Spleen (tissue), 11 donors: ENCODE measurements around the gene ARSA. TPM values are rescaled to one million over a fixed set of nuclear protein-coding genes. Genes with fewer than 3 reads are reported as not detected.
"Not testable (repeated sequence)": the region's sequence is repeated elsewhere in the genome, so short reads cannot be mapped to it uniquely, and the experiment has no call there.

Experiments used
- DNase-seq: peaks from one replicate; pipeline ENCODE4 v3.0.0-alpha.2; 2020
- H3K27ac ChIP-seq, 8 donors: fragments of 200-600 bp; sonication (generic) in 7 of 8; 1 replicate in 4 of 8; 2 replicates in 4 of 8; pipeline versions ENCODE4 v1.5.0 to v1.8.0; 2016 to 2021; ENCODE audit warnings: inconsistent platforms in 4 of 8, mild to moderate bottlenecking in 4 of 8, moderate library complexity in 1 of 8
- H3K27me3 ChIP-seq, 7 donors: fragments of 200-600 bp; sonication (generic) in 6 of 7; replicated peaks in 1 of 7; 1 replicate in 4 of 7; 2 replicates in 3 of 7; pipeline versions ENCODE4 v1.5.0 to v1.8.0; 2016 to 2021; ENCODE audit warnings: inconsistent platforms in 3 of 7, mild to moderate bottlenecking in 1 of 7
- H3K36me3 ChIP-seq, 6 donors: fragments of 200-600 bp; sonication (generic) in 5 of 6; 1 replicate in 4 of 6; 2 replicates in 2 of 6; pipeline versions ENCODE4 v1.5.0 to v1.8.0; 2016 to 2021; ENCODE audit warnings: inconsistent platforms in 2 of 6
- H3K4me1 ChIP-seq, 6 donors: fragments of 200-600 bp; sonication (generic) in 5 of 6; 1 replicate in 3 of 6; 2 replicates in 3 of 6; pipeline versions ENCODE4 v1.5.0 to v1.8.0; 2016 to 2021; ENCODE audit warnings: inconsistent platforms in 3 of 6
- H3K4me3 ChIP-seq, 8 donors: fragments of 200-600 bp; sonication (generic) in 7 of 8; 1 replicate in 4 of 8; 2 replicates in 4 of 8; pipeline versions ENCODE4 v1.5.0 to v1.8.0; 2016 to 2021; ENCODE audit warnings: inconsistent platforms in 4 of 8, mild to moderate bottlenecking in 4 of 8, moderate library complexity in 2 of 8
- H3K9me3 ChIP-seq, 8 donors: fragments of 200-600 bp; sonication (generic) in 7 of 8; 1 replicate in 4 of 8; 2 replicates in 4 of 8; pipeline versions ENCODE4 v1.5.0 to v1.8.0; 2016 to 2021; ENCODE audit warnings: inconsistent platforms in 4 of 8
- POLR2A ChIP-seq, 3 donors: fragments of 450-650 bp; IDR thresholded peaks; one replicate each; pipeline ENCODE4 v1.5.1; 2017; ENCODE audit warnings: antibody characterized with exemption in 3 of 3, mild to moderate bottlenecking in 1 of 3
- POLR2AphosphoS5 ChIP-seq, 3 donors: sonication (generic); formaldehyde crosslinking; IDR thresholded peaks; one replicate each; pipeline ENCODE4 v1.5.1; 2017; ENCODE audit warnings: antibody characterized with exemption in 3 of 3
- WGBS, 5 donors: extraction: QIAGEN DNeasy Blood & Tissue Kit in 3 of 5; methylation state at CpG; one replicate each; pipeline versions ENCODE4 v1.1.5 to v1.1.7; 2013 to 2018; 5-methylcytosine and 5-hydroxymethylcytosine counted together
- intact Hi-C: fragments of 100-400 bp; cut with DNase I; formaldehyde crosslinking; loops from one replicate; pipeline ENCODE4 v1.15.0; 2023; ENCODE audit warnings: low total_unique reads
- polyA plus RNA-seq, 3 donors: library from polyadenylated mRNA; stranded (reverse); fragments of 200-250 nt; gene quantifications; one replicate each; pipeline ENCODE4 v1.2.1, GENCODE V29; 2013
- total RNA-seq, 7 donors: library from RNA; depleted of rRNA in 3 of 7; stranded (reverse); fragments of >200 nt in 3 of 7; fragmentation: NEBNext Ultra II Directional in 4 of 7; extraction: Animal tissue kit (Norgen Biotek cat#: 25700) in 4 of 7; gene quantifications; one replicate each; pipeline versions ENCODE4 v1.1.0 to v1.2.1, GENCODE V29; 2016 to 2021
- TF ChIP-seq, protein P1 (sequence below), 11 experiments: fragments of 200-600 bp in 7 of 11; fragments of 450-650 bp in 4 of 11; sonication (generic) in 4 of 11; IDR thresholded peaks in 8 of 11; conservative IDR thresholded peaks in 3 of 11; 1 replicate in 7 of 11; 2 replicates in 4 of 11; pipeline versions ENCODE4 v1.4.0 to v1.8.0; 2016 to 2021; ENCODE audit warnings: antibody characterized with exemption in 11 of 11, inconsistent platforms in 4 of 11, mild to moderate bottlenecking in 1 of 11
- donor health status: healthy with polysubstance abuse.
- donor health status: DM: no; HTN: no; CAD: no; lungs with moderate emphysema.
- donor health status: DM: no; HTN: no; CAD: no.
- donor health status: Bipolar disorder and iron deficiency.
- donor health status: healthy.
- donor health status: DM: no; HTN: no; CAD: no.
- donor health status: DM: yes; HTN: yes; CAD: no.

ARSA gene
- total and polyA plus RNA-seq, 10 donors: 26.0 to 108 (median 64.7) TPM

DNA sequence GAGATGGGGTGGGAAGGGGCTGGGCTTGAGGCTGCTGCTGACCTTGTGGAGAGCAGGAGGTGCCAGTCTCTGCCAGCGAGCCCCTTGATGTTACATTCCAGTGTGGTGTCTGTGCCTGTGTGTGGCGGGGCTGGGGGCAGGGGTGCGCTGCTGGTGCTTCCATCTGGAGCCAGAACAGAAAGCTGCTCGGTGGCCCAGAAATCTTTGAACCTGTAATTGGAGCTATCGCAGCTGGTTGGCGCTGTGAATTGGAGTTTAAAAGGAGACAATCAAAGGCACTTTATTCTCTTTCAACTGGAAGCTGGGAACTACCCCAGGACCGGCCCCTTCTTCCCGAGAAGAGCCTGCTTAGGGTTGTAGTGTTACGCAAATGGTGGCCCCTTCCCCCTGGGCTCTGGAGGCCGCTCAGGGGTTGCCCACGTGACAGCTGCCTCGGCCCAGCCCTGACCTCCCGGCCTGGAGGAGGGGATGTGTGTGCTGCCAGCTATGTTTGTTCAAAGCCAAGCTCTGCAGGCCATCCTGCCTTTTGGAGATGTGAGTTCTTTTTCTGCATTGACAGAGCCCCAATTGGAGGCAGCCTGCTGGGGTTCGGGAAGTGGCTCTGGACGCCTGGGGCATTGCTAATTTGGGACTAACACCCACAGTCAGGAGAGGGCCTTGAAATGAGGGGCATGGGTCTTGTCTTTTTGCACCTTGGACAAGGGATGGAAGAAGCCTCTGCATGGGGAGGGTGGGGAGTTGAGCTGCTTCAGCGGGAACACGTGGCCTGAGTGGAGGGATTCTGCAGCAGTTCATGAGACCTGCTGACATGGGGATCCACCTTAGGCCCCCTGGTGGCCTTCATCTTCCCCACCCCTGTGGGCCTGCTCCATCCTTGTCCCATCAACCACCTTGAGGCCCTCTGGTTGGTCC is 14.0 kb upstream of the ARSA start:
- intact Hi-C loops: no loop called here
- peak overlapping the region in 7 of 8 donors; percentile 6 to 72 (median 43) for H3K27ac ChIP-seq
- H3K27me3 ChIP-seq: peaks cover 0 to 47% (median 0%) of the 10 kb centered on the region in 7 donors
- no peak for TF ChIP-seq POLR2A (IDR thresholded peaks at IDR 0.05)
- TF ChIP-seq, protein P1, sequence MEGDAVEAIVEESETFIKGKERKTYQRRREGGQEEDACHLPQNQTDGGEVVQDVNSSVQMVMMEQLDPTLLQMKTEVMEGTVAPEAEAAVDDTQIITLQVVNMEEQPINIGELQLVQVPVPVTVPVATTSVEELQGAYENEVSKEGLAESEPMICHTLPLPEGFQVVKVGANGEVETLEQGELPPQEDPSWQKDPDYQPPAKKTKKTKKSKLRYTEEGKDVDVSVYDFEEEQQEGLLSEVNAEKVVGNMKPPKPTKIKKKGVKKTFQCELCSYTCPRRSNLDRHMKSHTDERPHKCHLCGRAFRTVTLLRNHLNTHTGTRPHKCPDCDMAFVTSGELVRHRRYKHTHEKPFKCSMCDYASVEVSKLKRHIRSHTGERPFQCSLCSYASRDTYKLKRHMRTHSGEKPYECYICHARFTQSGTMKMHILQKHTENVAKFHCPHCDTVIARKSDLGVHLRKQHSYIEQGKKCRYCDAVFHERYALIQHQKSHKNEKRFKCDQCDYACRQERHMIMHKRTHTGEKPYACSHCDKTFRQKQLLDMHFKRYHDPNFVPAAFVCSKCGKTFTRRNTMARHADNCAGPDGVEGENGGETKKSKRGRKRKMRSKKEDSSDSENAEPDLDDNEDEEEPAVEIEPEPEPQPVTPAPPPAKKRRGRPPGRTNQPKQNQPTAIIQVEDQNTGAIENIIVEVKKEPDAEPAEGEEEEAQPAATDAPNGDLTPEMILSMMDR (IDR thresholded peaks at IDR 0.05 in 8 of 11, conservative IDR thresholded peaks at IDR 0.05 in 3 of 11): peak in 6 of 11 experiments; percentile 15 to 46 (median 40)
- TF ChIP-seq POLR2AphosphoS5 (IDR thresholded peaks at IDR 0.05): peak; percentile 47 to 75 (median 75)
- no peaks in the 10 kb centered on the region for H3K9me3 ChIP-seq
- 28 to 34% (median 31%) methylated on average over 13 to 17 of the region's 17 CpGs for WGBS, 5 donors
- no peaks in the 10 kb centered on the region for H3K36me3 ChIP-seq
- peaks cover 6 to 33% (median 16%) of the 10 kb centered on the region in 6 donors for H3K4me1 ChIP-seq
- no peak for DNase-seq
- H3K4me3 ChIP-seq: no peak overlapping the region

DNA sequence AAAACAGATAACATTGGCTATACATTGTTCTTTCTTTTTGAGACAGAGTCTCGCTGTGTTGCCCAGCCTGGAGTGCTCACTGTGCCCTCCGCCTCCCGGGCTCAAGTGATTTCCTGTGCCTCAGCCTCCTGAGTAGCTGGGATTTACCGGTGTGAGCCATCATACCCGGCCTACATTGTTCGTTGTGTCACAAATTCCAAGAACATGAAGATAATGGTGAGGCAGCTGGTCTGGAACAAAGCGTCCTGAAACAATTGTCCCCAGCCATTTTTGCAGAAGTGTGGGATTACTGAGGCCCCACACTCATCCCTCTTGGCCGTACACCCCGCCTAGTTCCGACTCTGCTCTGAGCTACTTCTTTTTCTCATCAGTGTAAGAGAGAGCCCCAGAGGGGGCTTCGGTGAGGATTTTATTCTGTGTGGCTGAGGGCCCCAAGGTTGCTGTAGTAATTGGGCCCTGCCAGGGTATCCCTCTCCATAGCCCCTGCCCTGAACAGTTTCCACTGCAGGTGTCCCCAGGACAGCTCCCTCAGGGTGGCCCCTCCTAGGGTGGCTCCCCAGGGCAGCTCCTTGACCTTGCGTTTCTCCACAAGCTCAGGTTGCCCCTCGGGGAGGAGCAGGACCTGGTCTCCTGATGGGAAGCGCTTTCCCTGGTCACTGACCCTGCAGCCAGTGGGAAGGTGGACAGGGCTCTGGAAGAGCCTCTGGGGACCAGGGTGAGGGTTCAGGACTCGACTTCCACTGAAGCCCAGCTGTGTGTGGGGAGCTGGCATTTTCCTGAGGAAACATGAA is 13.1 kb upstream of the ARSA start:
- Histone ChIP-seq H3K4me1 (peaks cover 6 to 24% (median 15%) of the 10 kb centered on the region in 6 donors), H3K9me3 (no peaks in the 10 kb centered on the region), H3K36me3 (no peaks in the 10 kb centered on the region), H3K4me3 (no peak overlapping the region), H3K27ac (peak overlapping the region in 7 of 8 donors; percentile 6 to 72 (median 43)), H3K27me3 (peaks cover 0 to 42% (median 0%) of the 10 kb centered on the region in 7 donors)
- TF ChIP-seq POLR2A (IDR thresholded peaks at IDR 0.05) (no peak), POLR2AphosphoS5 (IDR thresholded peaks at IDR 0.05) (peak in 1 of 3 donors; percentile 23)
- TF ChIP-seq, protein P1 (IDR thresholded peaks at IDR 0.05 in 8 of 11, conservative IDR thresholded peaks at IDR 0.05 in 3 of 11): no peak
- intact Hi-C loops: no loop called here
- 62 to 79% (median 72%) methylated on average over 15 of the region's 15 CpGs for WGBS, 5 donors
- DNase-seq: no peak

DNA sequence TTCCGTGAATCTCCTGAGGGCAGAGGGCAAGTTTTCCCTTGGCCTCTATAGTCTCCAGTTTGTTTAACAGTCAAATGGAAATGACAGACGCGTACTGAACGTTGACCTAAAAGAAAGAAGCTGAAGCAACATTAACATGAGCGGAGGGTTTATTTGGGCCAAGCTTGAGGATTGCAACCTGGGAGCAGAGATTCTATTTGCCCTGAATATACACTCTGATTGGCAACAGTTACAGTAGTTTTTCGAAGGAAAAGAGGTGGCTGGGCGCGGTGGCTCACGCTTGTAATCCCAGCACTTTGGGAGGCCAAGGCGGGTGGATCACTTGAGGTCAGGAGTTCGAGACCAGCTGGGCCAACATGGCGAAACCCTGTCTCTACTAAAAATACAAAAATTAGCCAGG is 12.3 kb upstream of the ARSA start:
- WGBS, 5 donors: 94 to 97% (median 96%) methylated on average over 12 of the region's 12 CpGs
- H3K9me3 ChIP-seq, H3K36me3 ChIP-seq, DNase-seq, intact Hi-C loops, H3K4me3 ChIP-seq: not testable (repeated sequence)
- Histone ChIP-seq H3K27me3 (peaks cover 0 to 35% (median 0%) of the 10 kb centered on the region in 7 donors), H3K4me1 (peaks cover 6 to 23% (median 15%) of the 10 kb centered on the region in 6 donors), H3K27ac (peak overlapping the region in 2 of 8 donors; percentile 43 to 61)

DNA sequence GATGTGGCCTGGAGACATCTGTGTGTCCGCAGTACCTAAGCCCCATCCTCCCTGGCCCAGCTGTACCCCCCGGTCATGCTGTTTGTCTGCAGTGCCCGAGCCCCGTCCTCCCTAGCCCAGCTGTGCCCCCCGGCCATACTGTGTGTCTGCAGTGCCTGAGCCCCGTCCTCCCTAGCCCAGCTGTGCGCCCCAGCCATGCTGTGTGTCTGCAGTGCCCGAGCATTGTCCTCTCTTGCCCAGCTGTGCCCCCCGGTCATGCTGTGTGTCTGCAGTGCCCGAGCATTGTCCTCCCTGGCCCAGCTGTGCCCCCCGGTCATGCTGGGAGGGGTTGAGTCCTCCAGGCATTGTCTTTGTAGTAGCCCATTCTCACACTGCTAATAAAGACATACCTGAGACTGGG is 7.6 kb upstream of the ARSA start:
- TF ChIP-seq, protein P1 (IDR thresholded peaks at IDR 0.05 in 8 of 11, conservative IDR thresholded peaks at IDR 0.05 in 3 of 11): no peak
- no peak overlapping the region for H3K4me3 ChIP-seq
- H3K36me3 ChIP-seq: no peaks in the 10 kb centered on the region
- no peak for DNase-seq
- H3K9me3 ChIP-seq: no peaks in the 10 kb centered on the region
- peaks cover 0 to 1% (median 0%) of the 10 kb centered on the region in 6 donors for H3K4me1 ChIP-seq
- intact Hi-C loops: no loop called here
- 88 to 98% (median 96%) methylated on average over 11 of the region's 11 CpGs for WGBS, 5 donors
- no peaks in the 10 kb centered on the region for H3K27me3 ChIP-seq
- no peak overlapping the region for H3K27ac ChIP-seq
